Measurements from ENCODE around the gene SLC44A4. TPM values are rescaled to one million over a fixed set of nuclear protein-coding genes. Genes with fewer than 3 reads are reported as not detected.
"Not testable (repeated sequence)": the region's sequence is repeated elsewhere in the genome, so short reads cannot be mapped to it uniquely, and the experiment has no call there.

SLC44A4 gene
- polyA plus RNA-seq, 1 donor: 157 TPM

DNA sequence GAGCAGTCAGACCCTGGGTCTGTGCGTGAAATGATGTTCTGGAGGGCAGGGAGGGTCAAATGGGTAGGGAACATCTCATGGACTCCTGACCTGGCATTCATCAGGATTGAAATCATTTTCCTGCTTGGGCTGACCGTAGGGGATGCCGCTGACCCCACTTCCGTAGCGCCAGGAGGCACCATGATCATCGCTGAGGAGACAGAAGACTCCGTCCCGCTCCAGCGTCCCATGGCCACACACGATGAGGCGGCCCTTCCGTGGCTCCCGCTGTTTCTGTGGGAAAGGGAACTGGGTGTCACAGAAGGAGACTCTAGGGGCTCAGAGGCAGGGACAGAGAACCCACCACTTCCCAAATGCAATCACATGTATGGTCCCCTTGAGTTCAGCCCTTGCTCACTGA lies 18.4 kb downstream of the SLC44A4 start:
- DNase-seq: no peak
- Histone ChIP-seq H3K9me3 (ENCODE audit: control insufficient read depth, low read depth, low read length) (peaks cover 3% of the 10 kb centered on the region), H3K27me3 (ENCODE audit: control insufficient read depth, insufficient read depth, low read length) (no peaks in the 10 kb centered on the region), H3K36me3 (ENCODE audit: control insufficient read depth, insufficient read depth, low read length) (peaks cover 55% of the 10 kb centered on the region), H3K4me3 (ENCODE audit: low read length) (no peak overlapping the region), H3K27ac (ENCODE audit: low read length) (no peak overlapping the region), H3K4me1 (ENCODE audit: control insufficient read depth, insufficient read depth, low read length) (peaks cover 15% of the 10 kb centered on the region)
- WGBS (ENCODE audit: insufficient coverage, low lambda C conversion rate): no CpG with 5 or more reads among the region's 13 CpGs

DNA sequence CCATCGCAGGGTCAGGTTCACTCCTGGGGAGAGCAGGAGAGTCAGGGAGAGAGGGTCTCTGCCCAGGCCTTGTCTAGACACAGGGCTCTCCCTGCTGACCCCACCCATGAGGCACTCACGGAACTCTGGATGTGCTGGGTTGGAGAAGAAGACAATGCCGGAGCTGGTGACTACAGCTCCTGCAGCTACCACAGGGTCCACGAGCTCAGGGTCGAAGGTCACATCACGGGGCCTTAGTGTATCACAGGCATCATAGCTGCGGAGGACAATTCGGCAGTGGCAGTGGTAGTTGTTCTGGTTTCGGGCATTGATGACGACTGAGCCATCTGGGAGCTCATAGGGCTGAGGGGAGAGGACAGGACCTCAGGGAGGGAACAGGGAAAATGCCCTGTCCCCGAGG lies 18.9 kb downstream of the SLC44A4 start:
- WGBS (ENCODE audit: insufficient coverage, low lambda C conversion rate): no CpG with 5 or more reads among the region's 11 CpGs
- H3K9me3 ChIP-seq (ENCODE audit: control insufficient read depth, low read depth, low read length): peaks cover 7% of the 10 kb centered on the region
- no peak for DNase-seq
- H3K4me3 ChIP-seq (ENCODE audit: low read length): peak overlapping the region; percentile 10
- H3K36me3 ChIP-seq (ENCODE audit: control insufficient read depth, insufficient read depth, low read length): peaks cover 52% of the 10 kb centered on the region
- no peak overlapping the region for H3K27ac ChIP-seq (ENCODE audit: low read length)
- H3K4me1 ChIP-seq (ENCODE audit: control insufficient read depth, insufficient read depth, low read length): peaks cover 15% of the 10 kb centered on the region
- H3K27me3 ChIP-seq (ENCODE audit: control insufficient read depth, insufficient read depth, low read length): no peaks in the 10 kb centered on the region

DNA sequence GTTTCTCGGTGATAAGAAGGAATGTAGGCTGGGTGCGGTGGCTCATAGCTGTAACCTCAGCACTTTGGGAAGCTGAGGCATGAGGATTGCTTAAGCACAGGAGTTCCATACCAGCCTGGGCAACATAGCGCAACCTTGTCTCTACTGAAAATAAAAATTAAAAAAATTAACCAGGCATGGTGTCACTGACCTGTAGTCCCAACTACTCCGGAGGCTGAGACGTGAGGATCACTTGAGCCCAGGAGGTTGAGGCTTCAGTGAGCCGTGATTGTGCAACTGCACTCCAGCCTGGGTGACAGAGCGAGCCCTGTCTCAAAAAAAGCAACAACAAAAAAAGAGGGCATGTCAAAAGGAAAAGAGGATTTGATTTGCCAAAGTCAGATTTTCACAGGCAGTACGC lies 20.1 kb downstream of the SLC44A4 start:
- DNase-seq: no peak
- Histone ChIP-seq H3K4me3 (ENCODE audit: low read length) (no peak overlapping the region), H3K27me3 (ENCODE audit: control insufficient read depth, insufficient read depth, low read length) (no peaks in the 10 kb centered on the region), H3K9me3 (ENCODE audit: control insufficient read depth, low read depth, low read length) (peaks cover 7% of the 10 kb centered on the region), H3K36me3 (ENCODE audit: control insufficient read depth, insufficient read depth, low read length) (peaks cover 45% of the 10 kb centered on the region), H3K4me1 (ENCODE audit: control insufficient read depth, insufficient read depth, low read length) (peaks cover 14% of the 10 kb centered on the region), H3K27ac (ENCODE audit: low read length) (no peak overlapping the region)
- WGBS (ENCODE audit: insufficient coverage, low lambda C conversion rate): no CpG with 5 or more reads among the region's 8 CpGs

DNA sequence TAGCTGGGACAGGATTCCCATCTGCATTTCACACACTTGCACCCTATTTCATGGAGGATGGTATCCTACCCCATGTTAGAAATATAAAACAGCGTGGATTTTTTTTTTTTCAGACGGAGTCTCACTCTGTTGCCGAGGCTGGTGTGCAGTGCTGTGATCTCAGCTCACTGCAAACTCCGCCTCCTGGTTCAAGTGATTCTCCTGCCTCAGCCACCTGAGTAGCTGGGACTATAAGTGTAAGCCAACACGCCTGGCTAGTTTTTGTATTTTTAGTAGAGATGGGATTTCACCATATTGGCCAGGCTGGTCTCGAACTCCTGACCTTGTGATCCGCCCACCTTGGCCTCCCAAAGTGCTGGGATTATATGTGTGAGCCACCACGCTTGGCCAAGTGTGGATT lies 21.0 kb downstream of the SLC44A4 start:
- H3K27ac ChIP-seq (ENCODE audit: low read length); H3K9me3 ChIP-seq (ENCODE audit: control insufficient read depth, low read depth, low read length); H3K4me1 ChIP-seq (ENCODE audit: control insufficient read depth, insufficient read depth, low read length); DNase-seq; H3K27me3 ChIP-seq (ENCODE audit: control insufficient read depth, insufficient read depth, low read length); H3K4me3 ChIP-seq (ENCODE audit: low read length): not testable (repeated sequence)
- H3K36me3 ChIP-seq (ENCODE audit: control insufficient read depth, insufficient read depth, low read length): peaks cover 45% of the 10 kb centered on the region
- WGBS (ENCODE audit: insufficient coverage, low lambda C conversion rate): 85% methylated on average over 4 of the region's 8 CpGs

DNA sequence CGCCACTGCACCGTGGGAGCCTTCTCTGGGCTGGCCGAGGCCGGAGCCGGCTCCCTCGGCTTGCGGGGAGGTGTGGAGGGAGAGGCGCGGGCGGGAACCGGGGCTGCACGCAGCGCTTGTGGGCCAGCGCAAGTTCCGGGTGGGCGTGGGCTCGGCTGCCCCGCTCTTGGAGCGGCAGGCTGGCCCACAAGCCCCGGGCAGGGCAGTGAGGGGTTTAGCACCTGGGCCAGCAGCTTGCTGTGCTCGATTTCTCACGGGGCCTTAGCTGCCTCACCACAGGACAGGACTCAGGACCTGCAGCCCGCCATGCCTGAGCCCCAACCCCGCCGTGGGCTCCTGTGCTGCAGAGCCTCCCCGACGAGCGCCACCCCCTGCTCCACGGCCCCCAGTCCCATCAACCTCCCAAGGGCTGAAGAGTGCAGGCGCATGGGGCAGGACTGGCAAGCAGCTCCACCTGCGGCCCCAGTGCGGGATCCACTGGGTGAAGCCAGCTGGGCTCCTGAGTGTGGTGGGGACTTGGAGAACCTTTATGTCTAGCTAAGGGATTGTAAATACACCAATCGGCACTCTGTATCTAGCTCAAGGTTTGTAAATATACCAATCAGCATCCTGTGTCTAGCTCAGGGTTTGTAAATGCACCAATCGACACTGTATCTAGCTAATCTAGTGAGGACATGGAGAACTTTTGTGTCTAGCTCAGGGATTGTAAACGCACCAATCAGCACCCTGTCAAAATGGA lies 26.6 kb downstream of the SLC44A4 start:
- H3K27me3 ChIP-seq (ENCODE audit: control insufficient read depth, insufficient read depth, low read length); DNase-seq; H3K4me3 ChIP-seq (ENCODE audit: low read length); H3K36me3 ChIP-seq (ENCODE audit: control insufficient read depth, insufficient read depth, low read length): not testable (repeated sequence)
- H3K9me3 ChIP-seq (ENCODE audit: control insufficient read depth, low read depth, low read length): peaks cover 15% of the 10 kb centered on the region
- peaks cover 14% of the 10 kb centered on the region for H3K4me1 ChIP-seq (ENCODE audit: control insufficient read depth, insufficient read depth, low read length)
- peak overlapping the region; percentile 47 for H3K27ac ChIP-seq (ENCODE audit: low read length)
- no CpG with 5 or more reads among the region's 35 CpGs for WGBS (ENCODE audit: insufficient coverage, low lambda C conversion rate)

DNA sequence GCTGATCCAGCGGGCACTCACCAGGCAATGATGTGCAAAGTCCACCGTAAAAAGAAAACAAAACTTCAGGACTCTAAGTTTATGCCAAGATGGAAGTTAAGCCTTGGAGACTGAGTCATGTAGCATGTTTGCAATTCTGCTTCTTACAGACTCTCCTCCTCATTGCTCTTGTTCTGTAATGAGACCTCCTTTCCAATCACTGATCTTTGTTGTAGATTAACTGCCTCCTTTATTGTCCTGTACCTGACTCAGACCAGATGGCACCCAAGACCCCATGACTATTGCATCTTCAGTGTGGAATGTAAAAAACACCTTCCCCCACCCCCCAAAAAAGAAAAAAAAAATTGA lies 27.3 kb downstream of the SLC44A4 start:
- Histone ChIP-seq H3K36me3 (ENCODE audit: control insufficient read depth, insufficient read depth, low read length) (peaks cover 3% of the 10 kb centered on the region), H3K4me1 (ENCODE audit: control insufficient read depth, insufficient read depth, low read length) (peaks cover 18% of the 10 kb centered on the region), H3K27me3 (ENCODE audit: control insufficient read depth, insufficient read depth, low read length) (no peaks in the 10 kb centered on the region), H3K27ac (ENCODE audit: low read length) (peak overlapping the region; percentile 86), H3K9me3 (ENCODE audit: control insufficient read depth, low read depth, low read length) (peaks cover 15% of the 10 kb centered on the region), H3K4me3 (ENCODE audit: low read length) (no peak overlapping the region)
- no CpG with 5 or more reads among the region's 2 CpGs for WGBS (ENCODE audit: insufficient coverage, low lambda C conversion rate)
- no peak for DNase-seq

DNA sequence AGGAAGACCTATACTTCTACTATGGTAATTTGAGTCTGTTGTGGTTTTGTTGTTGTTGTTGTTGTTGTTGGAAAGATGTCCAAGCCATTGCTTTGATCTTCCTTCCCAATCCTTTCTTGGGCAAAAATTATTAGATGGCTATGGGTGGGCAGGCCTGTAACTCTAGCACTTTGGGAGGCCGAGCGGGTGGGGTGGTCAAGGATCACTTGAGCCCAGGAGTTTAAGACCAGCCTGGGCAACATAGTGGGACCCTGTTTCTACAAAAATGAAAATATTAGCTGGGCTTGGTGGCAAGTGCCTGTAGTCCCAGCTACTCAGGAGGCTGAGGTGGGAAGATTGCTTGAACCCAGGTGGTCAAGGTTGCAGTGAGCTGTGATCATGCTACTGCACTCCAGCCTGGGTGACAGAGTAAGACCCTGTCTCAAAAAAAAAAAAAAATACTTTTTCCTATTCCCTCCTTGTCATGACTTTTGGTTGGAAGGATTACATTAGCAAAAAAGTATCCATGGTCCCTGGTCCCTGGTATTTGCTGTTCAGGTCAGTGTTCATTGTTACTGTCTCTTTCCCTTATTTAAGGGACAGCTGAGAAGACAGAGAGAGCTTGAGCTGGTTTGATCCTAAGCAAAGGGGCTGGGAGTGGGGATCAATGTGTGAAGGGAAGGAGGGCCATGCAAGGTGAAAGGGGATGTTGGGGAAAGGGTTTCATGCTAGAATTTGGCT lies 27.9 kb downstream of the SLC44A4 start:
- WGBS (ENCODE audit: insufficient coverage, low lambda C conversion rate): no CpG with 5 or more reads among the region's 2 CpGs
- no peaks in the 10 kb centered on the region for H3K27me3 ChIP-seq (ENCODE audit: control insufficient read depth, insufficient read depth, low read length)
- H3K27ac ChIP-seq (ENCODE audit: low read length): peak overlapping the region; percentile 86

DNA sequence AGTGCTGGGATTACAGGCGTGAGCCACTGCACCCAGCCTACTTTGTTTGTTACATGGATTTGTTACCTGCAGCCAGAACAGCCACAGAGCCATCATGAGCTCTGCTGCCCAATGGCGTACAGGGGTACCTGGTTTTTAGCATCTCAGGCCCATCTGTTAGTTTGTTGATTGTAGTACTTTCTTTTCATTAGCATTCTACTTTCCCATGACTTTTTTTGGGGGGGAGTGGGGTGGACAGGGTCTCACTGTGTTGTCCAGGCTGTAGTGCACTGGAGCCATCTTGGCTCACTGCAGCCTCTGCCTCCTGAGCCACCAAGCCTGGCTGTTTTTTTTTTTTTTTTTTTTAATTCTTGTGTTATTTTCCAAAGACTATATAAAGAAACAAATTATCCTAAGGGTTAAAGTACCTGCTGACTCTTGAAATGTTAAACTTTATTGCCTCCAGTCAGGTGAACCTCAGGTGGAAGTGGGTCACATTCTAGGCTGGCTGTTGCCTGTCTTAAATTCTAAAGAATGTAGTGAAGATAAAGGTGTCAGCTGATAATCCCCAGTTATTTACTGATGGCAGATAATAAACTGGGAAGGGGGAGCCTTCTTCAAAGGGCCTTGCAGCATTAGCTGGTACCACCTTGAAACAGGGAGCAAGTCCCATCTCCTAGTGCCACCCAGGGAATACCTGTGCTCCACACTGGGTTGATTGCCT lies 31.4 kb downstream of the SLC44A4 start:
- no CpG with 5 or more reads among the region's 2 CpGs for WGBS (ENCODE audit: insufficient coverage, low lambda C conversion rate)
- Histone ChIP-seq H3K36me3 (ENCODE audit: control insufficient read depth, insufficient read depth, low read length) (no peaks in the 10 kb centered on the region), H3K9me3 (ENCODE audit: control insufficient read depth, low read depth, low read length) (peaks cover 8% of the 10 kb centered on the region), H3K27ac (ENCODE audit: low read length) (peak overlapping the region; percentile 72), H3K27me3 (ENCODE audit: control insufficient read depth, insufficient read depth, low read length) (no peaks in the 10 kb centered on the region), H3K4me3 (ENCODE audit: low read length) (no peak overlapping the region), H3K4me1 (ENCODE audit: control insufficient read depth, insufficient read depth, low read length) (peaks cover 18% of the 10 kb centered on the region)
- DNase-seq: peak; percentile 87 to 89

More for the DNA sequence above, 27.9 kb downstream of the SLC44A4 start:
- no peak for DNase-seq
- no peak overlapping the region for H3K4me3 ChIP-seq (ENCODE audit: low read length)
- H3K36me3 ChIP-seq (ENCODE audit: control insufficient read depth, insufficient read depth, low read length): peaks cover 3% of the 10 kb centered on the region
- H3K4me1 ChIP-seq (ENCODE audit: control insufficient read depth, insufficient read depth, low read length): peaks cover 18% of the 10 kb centered on the region
- peaks cover 15% of the 10 kb centered on the region for H3K9me3 ChIP-seq (ENCODE audit: control insufficient read depth, low read depth, low read length)

DNA sequence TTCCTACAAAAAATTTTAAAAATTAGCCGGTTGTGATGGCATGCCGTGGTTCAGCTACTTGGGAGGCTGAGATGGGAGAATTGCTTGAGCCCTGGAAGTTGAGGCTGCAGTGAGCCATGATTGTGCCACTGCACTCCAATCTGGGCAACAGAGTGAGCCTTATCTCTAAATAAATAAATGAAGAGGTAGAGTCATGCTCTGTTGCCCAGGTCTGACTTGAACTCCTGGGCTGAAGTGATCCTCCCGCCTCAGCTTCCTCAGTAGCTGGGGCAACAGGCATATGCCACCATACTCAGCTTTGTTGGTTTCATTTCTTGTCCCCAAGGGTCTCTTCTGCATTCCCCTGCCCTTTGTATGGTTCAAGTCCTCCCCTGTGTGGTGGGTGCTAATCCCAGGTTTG lies 34.3 kb downstream of the SLC44A4 start:
- Histone ChIP-seq H3K4me1 (ENCODE audit: control insufficient read depth, insufficient read depth, low read length) (peaks cover 11% of the 10 kb centered on the region), H3K9me3 (ENCODE audit: control insufficient read depth, low read depth, low read length) (no peaks in the 10 kb centered on the region), H3K36me3 (ENCODE audit: control insufficient read depth, insufficient read depth, low read length) (peaks cover 17% of the 10 kb centered on the region), H3K27me3 (ENCODE audit: control insufficient read depth, insufficient read depth, low read length) (no peaks in the 10 kb centered on the region), H3K27ac (ENCODE audit: low read length) (no peak overlapping the region), H3K4me3 (ENCODE audit: low read length) (no peak overlapping the region)
- DNase-seq: no peak
- no CpG with 5 or more reads among the region's 3 CpGs for WGBS (ENCODE audit: insufficient coverage, low lambda C conversion rate)

DNA sequence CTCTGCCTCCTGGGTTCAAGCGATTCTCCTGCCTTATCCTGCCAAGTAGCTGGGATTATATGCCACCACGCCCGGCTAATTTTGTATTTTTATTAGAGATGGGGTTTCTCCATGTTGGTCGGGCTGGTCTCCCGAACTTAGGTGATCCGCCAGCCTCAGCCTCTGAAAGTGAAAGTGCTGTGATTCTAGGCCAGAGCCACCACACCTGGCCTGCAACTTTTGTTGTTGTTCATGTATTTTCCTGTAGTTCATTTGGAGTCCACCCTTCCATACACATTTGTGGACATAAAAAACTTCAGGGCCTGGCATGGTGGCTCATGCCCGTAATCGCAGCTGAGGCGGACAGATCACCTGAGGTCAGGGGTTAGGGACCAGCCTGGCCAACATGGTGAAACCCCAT lies 36.7 kb downstream of the SLC44A4 start:
- Histone ChIP-seq H3K27me3 (ENCODE audit: control insufficient read depth, insufficient read depth, low read length) (no peaks in the 10 kb centered on the region), H3K4me3 (ENCODE audit: low read length) (no peak overlapping the region), H3K27ac (ENCODE audit: low read length) (no peak overlapping the region), H3K36me3 (ENCODE audit: control insufficient read depth, insufficient read depth, low read length) (peaks cover 41% of the 10 kb centered on the region), H3K4me1 (ENCODE audit: control insufficient read depth, insufficient read depth, low read length) (peaks cover 14% of the 10 kb centered on the region), H3K9me3 (ENCODE audit: control insufficient read depth, low read depth, low read length) (no peaks in the 10 kb centered on the region)
- no CpG with 5 or more reads among the region's 9 CpGs for WGBS (ENCODE audit: insufficient coverage, low lambda C conversion rate)
- no peak for DNase-seq

All from large intestine (tissue), 3 donors.